Measurements from ENCODE around the gene TPCN2.

Gene TPCN2

DNA sequence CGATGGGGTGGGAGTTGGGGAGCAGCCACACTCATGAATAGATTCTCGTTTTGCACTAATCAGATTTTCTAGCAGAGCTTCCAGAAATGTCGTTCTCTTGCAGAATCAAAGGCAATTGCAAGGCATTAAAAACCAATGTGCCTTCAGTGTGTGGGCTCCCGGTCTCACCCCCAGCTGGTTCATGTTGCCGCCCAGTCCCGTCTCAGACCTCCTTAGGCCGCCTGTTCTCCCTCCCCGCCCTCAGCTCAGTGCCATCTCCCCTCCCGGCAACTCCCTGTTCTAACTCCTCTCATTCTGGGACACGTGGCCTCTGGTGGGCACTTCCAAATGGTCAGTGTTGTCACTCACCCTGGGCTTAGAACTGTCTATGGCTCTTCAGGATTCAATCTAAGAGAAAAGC lies 64.5 kb downstream of the TPCN2 start:
- DNase-seq (ENCODE audit: low spot score): no peak

DNA sequence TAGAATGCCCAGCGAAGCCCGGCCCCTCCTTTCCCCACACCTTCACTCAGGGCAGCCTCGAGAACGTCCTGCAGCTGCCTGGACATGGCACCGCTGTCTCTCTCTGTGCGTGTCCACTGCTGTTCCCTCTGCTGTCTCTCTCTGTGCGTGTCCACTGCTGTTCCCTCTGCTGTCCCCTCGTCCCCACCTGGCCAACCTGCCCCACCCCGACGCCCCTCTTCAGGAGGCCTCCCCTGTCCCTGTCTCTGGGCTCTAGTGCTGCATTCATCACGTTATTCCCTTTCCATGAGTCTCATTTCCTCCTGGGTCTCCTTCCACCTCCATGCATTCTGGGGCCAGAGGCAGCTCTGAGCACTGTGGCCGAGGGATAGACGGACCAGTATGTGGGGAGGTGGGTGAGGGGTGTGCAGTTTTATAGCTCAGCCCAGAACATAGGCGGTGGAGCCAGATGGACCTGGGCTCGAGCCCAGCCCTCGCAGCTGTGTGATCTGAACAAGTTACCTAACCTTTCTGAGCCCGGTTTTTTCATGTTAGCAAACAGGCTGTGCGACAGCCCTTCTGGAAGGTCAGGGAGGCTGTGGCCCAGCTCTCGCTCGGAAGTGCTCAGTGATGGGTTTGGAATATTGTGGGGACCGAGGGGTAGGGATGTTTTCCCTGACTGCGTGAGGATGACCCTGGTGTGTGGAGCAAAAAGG lies 65.1 kb downstream of the TPCN2 start:
- no peak for DNase-seq (ENCODE audit: low spot score)

DNA sequence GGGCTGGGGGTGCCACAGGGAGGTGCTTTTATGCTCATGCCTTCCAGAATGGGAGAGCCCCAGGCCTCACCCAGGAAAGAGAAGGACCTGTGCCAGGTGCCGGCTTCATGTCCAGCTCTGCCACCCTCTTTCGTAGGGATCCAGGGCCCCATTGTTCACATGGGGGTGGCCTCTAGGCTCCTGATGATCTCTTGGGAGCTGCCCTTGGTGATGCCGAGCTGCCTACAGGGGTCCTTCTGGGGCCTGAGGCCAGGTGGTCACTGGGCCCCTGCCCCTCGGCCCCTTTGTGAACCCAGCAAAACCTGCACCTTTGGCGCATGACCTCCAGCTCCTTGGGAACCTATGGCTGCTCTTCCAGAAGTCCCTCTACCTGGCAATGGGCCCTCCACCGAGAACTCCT lies 65.6 kb downstream of the TPCN2 start:
- DNase-seq (ENCODE audit: low spot score): no peak

DNA sequence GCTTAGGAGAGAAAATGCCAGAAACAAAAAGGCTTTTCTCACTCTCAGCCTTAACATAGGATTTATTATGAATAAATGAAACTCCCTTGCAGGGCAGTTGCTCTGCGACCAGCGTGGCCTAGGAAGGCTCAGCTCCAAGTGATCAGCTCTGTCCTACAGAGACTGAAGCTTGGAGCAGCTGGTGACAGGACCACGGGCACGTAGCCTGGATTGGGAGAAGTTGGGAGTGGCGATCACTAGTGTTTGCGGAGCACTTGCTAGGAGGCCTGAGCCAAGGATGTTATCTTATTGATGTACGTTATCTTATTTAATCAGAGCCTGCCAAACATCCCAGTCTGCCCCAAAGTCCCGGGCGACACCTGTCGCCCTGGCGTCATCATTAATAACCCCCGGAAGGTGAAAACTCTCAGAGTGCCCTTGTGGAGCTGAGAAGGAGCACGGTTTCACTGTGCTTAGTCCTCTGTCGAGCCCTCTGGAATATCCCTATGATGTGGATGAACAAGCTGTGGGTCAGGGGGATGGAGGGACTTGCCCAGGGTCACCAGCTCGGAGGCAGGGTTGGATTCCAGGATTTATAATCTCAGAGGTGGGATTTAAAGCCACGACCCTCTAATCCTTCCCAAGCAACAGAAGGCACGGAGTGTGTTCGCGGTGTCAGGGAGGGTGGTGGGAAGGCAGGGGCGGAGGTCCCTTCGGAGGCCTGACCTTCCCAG lies 66.2 kb downstream of the TPCN2 start:
- DNase-seq (ENCODE audit: low spot score): no peak

DNA sequence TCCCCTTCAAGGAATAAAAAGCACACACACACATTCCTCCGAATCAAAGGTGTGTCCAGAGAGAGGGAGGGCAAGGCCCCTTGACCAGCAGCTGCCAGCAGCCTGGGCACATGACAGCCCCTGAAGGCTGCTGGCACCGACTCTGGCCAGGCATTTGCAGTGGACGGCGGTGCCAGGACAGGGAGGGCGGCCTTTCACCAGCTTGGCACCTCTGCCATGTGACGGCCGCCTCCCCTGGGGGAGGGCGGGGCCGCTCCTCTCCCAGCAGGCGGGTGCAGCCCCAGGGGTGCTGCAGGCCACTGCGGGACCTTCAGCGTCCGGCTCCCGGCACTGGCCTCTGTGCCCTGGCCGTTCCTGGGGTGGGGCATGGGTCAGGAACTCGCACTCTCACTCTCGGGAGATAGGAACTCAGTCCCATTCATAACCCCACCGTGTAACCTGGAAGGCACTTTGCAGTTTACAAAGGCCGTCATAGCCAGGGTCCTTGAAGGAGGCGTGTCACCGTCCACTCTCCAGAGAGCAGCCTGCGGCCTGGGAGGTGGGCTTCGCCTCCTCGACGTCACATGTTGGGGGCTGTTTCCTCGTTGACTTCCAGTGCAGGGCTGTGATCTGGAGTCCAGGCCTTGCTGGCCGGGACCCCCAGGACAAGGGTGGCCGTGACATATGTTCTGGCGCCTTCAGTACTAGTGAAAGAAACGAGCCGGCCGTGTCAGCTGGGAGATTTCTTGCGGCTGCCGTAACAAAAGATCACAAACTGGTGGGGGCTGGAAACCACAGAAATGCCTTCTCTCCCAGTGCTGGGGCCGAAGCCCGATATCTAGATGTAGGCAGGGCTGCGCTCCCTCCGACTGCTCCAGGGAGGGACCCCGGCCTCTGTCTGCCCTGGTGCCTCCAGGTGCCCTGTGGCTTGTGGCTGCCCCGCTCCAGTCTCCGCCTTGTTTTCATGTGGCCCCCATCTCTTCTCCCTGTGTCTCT lies 67.1 kb downstream of the TPCN2 start:
- DNase-seq (ENCODE audit: low spot score): no peak

DNA sequence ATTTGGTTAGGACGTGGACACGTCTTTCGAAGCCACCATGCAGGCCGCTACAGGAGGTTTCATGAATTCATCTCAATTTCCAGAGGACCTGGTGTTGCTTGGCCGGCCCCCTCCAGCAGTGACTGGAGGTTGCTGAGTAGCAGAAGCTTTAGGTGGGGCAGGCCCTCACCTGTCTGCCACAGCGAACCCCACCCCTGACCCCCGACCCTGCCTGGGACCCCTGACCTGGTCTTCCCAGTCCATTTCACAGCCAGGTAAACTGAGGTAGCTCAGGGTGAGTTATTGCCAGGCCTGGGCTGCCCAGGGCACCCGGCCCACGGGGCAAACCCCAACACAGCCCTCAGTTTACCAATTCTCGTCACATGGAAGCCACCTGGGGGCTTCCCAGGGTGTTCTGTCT lies 67.9 kb downstream of the TPCN2 start:
- DNase-seq (ENCODE audit: low spot score): no peak

DNA sequence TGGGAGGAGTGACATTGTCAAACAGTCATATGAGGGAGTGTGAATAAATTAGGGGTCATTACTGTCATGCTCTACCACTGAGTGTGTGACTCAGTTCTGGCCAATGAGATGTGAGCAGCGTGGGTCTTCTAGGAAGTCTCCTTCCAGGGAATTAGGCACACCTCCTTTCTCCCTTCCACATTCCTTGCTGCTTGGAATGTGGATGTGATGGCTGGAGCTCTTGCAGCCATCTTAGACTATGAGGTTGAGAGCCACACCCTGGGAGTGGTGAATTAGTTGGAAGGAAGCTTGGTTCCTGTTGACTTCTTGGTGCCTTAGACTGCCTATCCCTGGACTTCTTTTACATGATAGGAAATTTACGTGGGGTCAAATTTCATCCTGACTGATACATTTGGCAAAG lies 70.5 kb downstream of the TPCN2 start:
- DNase-seq (ENCODE audit: low spot score): no peak

DNA sequence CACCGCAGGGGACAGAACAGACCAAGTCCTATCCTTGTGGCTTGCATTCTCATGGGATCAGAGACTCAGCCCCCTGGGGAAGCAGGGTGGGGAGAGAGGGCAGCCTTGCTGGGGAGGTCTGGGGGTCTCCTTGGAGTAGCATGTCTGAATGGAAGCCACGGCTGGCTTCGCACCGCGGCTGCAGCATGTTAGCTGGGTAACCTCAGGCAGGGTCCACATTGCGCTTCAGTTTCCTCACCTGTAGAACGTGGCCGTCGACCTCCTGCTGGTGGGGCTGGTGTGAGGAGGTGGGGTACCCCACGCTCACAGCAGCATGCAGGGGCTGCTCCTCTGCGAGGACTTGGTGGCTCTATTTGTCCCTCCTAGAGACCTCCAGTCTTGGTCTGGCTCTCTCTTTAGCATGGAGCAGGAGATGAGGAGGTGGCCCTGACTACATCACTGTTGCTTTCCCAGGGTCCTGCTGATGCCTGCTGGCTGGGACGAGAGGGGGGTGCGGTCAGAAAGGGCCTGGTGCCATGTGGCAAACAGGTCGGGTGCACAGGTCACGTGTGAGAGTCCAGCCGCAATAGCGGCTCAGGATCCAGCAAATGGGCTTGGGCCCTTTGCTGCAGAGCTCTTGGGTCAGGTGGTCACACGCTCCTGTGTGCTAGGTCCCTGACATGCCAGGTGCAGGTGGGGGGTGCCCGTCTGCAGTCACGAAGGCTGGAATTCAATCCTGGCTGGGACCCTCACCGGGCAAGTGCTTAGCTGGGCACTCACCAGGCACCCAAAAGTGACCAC lies 71.6 kb downstream of the TPCN2 start:
- no peak for DNase-seq (ENCODE audit: low spot score)

DNA sequence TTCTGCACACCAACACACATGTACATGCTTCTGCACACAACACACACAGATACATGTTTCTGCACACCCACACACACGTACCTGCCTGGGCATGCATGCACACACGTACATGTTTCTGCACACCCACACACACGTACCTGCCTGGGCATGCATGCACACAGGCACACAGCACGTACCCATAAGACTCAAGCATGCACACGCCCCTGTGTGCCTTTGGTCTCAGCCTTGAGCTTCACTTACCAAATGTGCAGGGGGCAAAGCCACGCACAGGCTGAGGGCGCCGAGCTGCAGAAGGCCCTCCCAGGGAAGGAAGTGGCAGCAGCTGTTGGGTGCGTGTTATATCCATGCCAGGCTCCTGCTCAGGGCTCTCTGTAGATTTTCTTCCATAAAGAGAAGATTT lies 72.3 kb downstream of the TPCN2 start:
- DNase-seq (ENCODE audit: low spot score): no peak

DNA sequence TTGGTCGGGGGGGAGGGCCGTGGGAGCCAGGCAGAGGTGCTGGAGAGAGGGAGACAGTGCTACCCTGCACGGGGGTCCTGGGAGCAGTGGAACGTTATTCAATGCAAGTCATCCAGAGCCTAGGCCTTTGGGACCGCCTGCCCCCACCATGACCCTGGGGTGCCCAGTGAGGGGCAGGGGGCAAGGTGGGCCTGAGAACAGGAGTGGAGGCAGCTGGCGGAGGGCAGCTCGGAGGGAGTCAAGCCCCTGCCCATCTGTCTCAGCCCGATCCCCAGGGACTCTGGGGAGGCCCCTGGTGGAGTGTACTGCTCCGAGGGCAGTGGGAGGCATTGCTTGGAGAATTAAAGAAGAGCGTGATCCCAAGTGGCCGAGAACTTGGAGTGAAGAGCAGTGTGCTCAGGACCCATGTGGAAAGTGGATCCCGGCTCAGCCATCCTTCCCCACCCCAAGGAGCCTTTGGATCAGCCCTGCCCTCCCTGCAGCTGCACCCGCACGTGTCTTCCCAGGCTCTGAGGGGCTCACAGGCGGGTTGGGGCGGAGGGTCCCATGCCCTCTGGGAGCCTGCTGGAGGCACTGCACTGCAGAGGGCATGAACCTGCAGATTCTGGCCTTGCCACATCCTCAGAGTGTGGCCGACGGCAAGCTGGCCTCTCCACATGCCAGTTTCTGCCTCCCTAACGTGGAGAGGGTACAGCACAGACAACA lies 73.0 kb downstream of the TPCN2 start:
- DNase-seq (ENCODE audit: low spot score): no peak

DNA sequence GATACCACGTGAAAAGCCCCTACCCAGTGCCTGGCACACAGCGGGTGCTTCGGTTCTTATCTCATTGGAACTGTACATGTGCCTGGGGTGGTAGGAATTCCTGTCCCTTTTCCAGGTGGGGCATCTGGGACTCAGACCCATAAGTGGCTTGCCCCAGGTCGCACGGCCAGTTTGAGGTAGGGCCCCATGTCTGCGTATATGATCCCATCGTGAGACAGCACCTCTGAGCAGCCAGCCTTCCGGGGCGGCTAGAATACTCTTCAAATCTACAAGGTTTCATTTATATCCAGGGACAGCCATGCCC lies 73.5 kb downstream of the TPCN2 start:
- DNase-seq (ENCODE audit: low spot score): no peak

DNA sequence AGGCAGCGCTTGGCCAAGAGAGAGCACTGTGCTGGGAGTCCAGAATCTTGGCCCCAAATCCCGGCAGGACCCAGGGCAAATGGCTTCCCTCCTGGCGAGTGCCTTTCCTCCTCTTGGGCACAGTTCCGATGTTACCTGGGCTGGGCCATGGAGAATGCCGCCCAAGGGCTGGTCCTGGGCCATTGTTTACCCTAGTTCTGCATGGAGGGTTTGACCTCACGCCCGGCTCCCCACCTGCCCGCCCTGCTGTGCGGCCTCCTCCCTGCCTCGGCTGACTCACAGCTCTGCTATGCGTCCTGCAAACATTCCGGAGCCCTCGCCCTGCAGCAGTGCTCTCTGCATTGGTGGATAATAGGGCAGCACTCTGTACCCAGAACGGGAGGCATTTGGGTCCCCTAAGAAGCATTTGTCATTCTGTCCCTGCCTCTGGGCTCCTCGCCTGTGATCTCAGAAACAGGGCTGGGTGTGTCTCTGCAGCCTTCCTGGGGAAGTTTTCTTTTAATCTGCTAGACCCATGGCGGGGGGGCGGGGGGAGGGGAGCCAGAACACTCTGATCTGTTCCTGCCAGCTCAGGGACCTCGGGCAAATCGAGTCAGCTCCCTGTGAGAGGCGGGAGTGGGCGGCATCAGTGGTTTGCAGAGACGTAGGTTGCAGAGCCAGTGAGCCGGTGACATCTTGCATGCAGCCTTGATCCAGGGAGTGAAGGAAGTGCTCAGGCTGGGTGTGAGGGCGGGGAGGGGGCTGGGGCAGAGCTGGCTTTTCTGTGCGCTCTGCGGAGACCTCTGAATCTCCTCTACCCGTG lies 74.1 kb downstream of the TPCN2 start:
- peak; percentile 71 for DNase-seq (ENCODE audit: low spot score)

DNA sequence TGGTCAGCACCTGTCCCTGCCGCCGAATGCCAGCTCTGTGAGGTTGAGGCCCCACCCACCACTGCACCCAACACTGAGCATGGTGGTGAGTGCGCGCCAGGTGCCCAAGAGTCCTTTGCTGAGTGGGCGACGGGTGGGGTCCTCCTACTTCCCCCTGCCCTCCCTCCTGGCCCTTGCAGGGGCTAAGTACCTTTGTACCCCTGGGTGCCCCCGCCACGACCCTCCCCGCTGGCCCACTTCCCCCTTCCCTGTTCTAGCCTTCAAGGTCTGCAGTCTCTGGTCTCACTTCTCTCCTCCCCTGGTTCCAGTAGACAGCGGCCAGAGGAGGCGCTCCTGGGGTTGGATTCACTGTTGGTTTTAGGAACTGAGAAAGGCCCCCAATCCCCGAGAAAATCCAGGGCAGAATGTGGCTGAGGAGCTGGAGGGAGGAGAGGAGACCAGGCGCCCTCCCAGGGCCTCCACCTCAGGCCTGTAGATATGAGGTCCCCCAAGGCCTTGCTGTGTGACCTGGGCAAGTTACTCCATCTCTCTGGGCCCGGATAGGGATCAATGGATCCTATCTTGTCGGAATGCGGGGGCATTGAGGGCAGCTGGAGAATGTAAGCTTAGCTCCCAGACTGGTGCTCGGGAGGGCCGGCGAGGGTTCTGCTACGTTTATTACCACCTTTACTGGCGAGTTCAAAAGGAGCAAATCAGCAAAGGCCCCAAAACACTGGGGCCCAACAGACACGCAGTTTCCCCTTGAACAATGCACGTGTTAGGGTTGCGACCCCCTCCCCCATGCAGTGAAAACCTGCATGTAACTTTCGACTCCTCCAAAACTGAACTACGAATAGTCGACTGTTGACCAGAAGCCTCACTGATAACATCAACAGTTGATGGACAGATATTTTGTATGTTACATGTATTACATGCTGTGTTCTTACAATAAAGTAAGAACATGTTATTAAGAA lies 75.1 kb downstream of the TPCN2 start:
- DNase-seq (ENCODE audit: low spot score): no peak

DNA sequence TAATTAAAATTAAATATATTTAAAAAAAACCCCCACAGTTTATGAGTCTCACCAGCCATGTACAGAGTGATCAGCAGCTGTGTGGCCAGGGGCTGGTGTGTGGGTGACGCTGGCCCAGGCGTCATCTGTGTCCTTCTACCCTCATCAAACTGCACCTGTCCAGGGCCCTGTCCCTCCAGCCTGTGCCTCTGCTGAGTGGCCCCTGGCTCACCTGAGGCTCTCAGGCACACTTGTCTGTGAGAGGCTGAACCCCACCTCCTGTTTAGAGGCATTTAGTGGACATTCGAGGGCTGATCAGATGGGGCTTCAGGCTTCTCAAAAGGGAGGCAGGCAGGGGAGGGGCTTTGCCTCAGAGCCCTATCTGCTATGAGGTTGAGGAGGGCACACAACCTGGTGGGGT lies 77.1 kb downstream of the TPCN2 start:
- DNase-seq (ENCODE audit: low spot score): no peak

DNA sequence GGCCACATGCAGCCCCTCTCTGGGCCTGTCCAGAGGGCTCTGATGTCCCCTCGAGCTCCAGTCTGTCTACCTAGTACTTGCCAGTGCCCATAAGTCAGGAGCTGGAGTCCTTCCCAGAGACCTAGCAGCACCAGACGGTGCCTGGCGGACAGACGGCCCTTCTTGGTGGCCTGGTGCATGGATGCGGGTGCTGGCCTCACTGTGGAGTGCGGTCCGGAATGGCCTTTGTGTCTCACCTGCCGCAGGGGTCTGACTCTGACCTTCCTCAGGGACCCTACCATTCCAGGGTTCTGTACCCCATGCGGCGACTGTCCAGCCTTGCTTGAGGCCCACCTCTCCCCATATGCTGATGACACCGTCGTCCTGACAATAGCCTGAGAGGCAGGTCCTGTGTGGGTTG lies 77.6 kb downstream of the TPCN2 start:
- no peak for DNase-seq (ENCODE audit: low spot score)

DNA sequence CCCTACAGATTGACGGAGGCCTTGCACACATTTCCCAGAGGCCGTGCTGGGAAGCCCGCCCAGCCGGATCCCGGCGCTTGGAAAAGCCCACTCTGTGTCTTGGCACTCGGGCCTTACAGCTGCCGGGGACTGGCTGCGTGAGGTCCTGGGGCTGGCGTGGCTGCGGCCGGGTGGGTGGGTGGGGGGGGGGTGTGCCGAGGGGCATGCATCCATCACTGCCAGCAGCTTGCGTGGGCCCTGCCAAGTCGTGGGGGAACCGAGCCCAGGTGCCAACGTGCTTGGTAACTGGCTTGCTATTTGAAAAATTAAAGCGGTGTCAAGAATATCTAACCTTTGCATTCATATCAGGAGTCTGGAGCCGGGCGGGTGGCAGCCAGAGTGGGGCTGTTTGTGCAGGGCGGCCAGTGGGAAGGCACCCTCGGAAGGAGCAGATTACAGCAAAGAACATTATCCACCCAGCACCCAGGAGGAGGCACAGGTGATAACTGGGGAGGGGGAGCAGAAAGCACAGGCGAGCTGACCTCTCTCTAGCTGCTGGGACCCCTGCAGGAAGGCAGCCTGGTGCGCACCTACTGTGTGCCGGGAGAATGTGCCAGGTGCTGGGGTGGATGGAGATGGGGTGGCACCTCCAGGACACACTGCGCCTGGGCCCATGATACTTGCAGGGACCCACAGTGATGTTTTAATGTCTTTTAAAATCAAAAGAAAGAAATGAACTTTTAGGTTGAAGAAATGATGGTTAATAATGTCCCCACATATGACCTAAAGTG lies 78.5 kb downstream of the TPCN2 start:
- no peak for DNase-seq (ENCODE audit: low spot score)

DNA sequence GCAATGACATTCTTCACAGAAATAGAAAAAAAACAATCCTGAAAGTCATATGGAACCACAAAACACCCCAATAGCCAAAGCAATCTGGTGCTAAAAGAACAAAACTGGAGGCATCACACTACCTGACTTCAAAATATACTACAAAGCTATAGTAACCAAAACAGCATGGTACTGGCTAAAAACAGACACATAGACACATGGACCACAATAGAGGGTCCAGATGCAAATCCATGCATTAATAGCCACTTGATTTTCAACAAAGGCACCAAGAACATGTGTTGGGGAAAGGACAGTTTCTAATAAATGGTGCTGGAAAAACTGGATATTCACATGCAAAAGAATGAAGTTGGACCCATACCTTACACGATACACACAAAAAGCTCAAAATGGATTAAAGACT lies 79.2 kb downstream of the TPCN2 start:
- no peak for DNase-seq (ENCODE audit: low spot score)

DNA sequence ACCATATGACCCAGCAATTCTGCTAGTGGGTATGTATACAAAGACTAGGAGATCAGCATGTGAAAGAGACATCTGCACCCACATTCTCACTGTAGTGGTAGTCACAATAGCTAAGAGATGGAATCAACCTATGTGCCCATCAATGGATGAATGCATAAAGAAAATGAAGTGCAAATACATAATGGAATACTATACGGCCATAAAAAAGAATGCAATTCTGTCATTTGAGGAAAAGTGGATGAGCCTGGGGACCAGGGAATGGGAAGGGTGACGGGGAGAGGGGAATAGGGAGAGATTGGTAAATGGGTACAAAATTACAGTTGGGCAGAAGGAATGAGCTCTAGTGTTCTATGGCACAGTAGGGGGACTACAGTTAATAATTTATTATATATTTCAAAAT lies 80.3 kb downstream of the TPCN2 start:
- DNase-seq (ENCODE audit: low spot score): no peak

DNA sequence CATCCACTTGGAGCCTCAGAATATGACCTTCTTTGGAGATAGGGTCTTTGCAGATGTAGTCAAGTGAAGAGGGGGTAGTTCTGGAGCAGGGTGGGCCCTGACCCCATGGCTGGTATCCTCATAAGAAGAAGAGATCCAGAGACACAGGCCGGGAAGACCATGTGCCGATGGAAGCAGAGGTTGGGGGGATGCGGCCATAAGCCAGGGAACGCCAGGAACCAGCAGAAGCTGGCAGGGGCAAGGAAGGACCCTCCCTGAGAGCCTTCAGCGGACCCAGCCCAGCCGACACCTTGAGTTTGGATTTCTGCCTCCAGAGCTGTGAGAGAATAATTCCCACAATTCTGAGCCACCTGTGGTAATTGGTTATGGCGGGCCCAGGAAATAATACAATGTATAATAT lies 80.9 kb downstream of the TPCN2 start:
- no peak for DNase-seq (ENCODE audit: low spot score)
